BLaER1 treated with 17β-estradiol and CSF1 and Interleukin-3, amounts not matched to agents 10 nM and 100 nM (cell line): Measurements from ENCODE around the gene PRPF31.

Source experiments
- H3K27ac ChIP-seq, 11 experiments: shearing (Covaris generic); formaldehyde crosslinking; 2 replicates each; pipeline ENCODE4 v1.8.1; 2022
- H3K27me3 ChIP-seq, 11 experiments: shearing (Covaris generic); formaldehyde crosslinking; 2 replicates each; pipeline ENCODE4 v1.8.1; 2022
- H3K36me3 ChIP-seq, 11 experiments: shearing (Covaris generic); formaldehyde crosslinking; 2 replicates each; pipeline ENCODE4 v1.8.1; 2022
- H3K4me1 ChIP-seq, 10 experiments: shearing (Covaris generic); formaldehyde crosslinking; 2 replicates each; pipeline ENCODE4 v1.8.1; 2022
- H3K4me2 ChIP-seq, 11 experiments: shearing (Covaris generic); formaldehyde crosslinking; 2 replicates each; pipeline ENCODE4 v1.8.1; 2022
- H3K4me3 ChIP-seq, 10 experiments: shearing (Covaris generic); formaldehyde crosslinking; 2 replicates each; pipeline ENCODE4 v1.8.1; 2022
- H3K9ac ChIP-seq, 11 experiments: shearing (Covaris generic); formaldehyde crosslinking; 2 replicates each; pipeline ENCODE4 v1.8.1; 2022
- H3K9me3 ChIP-seq, 11 experiments: shearing (Covaris generic); formaldehyde crosslinking; replicated peaks in 1 of 11; 2 replicates each; pipeline ENCODE4 v1.8.1; 2022
- H4K20me1 ChIP-seq, 11 experiments: shearing (Covaris generic); formaldehyde crosslinking; 2 replicates each; pipeline ENCODE4 v1.8.1; 2022
- Cebpa-rat ChIP-seq, 11 experiments: shearing (Covaris generic); IDR thresholded peaks; 2 replicates each; pipeline ENCODE4 v1.8.1; 2022

Gene PRPF31

GRCh38 chr19:54115109-54116063, at the start of gene PRPF31, which contains the start of gene TFPT:
TSS of gene PRPF31 (plus strand) at chr19:54115754. CDS start at chr19:54118279, 2,525 bp downstream.
TSS of gene TFPT (minus strand) at chr19:54115657. CDS start at chr19:54115269, 388 bp downstream.
- Histone ChIP-seq H3K27ac (peak within 1 kb of the TSS; percentile 82 to 93 (median 91)), H4K20me1 (peaks cover 0 to 71% (median 29%) of the 10 kb centered on the region in 11 experiments; a peak in 15 of 22 replicates), H3K27me3 (no peaks in the 10 kb centered on the region), H3K4me3 (peak within 1 kb of the TSS; percentile 74 to 93 (median 87)), H3K4me2 (peak within 1 kb of the TSS; percentile 89 to 98 (median 95)), H3K9ac (peak within 1 kb of the TSS; percentile 84 to 95 (median 90)), H3K4me1 (peaks cover 20 to 30% (median 24%) of the 10 kb centered on the region in 10 experiments), H3K9me3 (no peaks in the 10 kb centered on the region), H3K36me3 (peaks cover 41 to 68% (median 61%) of the 10 kb centered on the region in 11 experiments)
- no peak for TF ChIP-seq Cebpa-rat (IDR thresholded peaks at IDR 0.05)

GRCh38 chr19:54069470-54069869, 46.1 kb upstream of the PRPF31 start:
- Histone ChIP-seq H4K20me1 (no peaks in the 10 kb centered on the region), H3K4me3 (no peak overlapping the region), H3K9me3 (peaks cover 3 to 15% (median 9%) of the 10 kb centered on the region in 11 experiments; a peak in 17 of 22 replicates), H3K4me2 (no peak overlapping the region), H3K36me3 (no peaks in the 10 kb centered on the region), H3K27me3 (no peaks in the 10 kb centered on the region), H3K27ac (no peak overlapping the region), H3K4me1 (no peaks in the 10 kb centered on the region), H3K9ac (no peak overlapping the region)
- no peak for TF ChIP-seq Cebpa-rat (IDR thresholded peaks at IDR 0.05)

GRCh38 chr19:54073829-54074228, 41.7 kb upstream of the PRPF31 start:
- no peak for TF ChIP-seq Cebpa-rat (IDR thresholded peaks at IDR 0.05)

GRCh38 chr19:54074851-54075250, 40.7 kb upstream of the PRPF31 start:
- TF ChIP-seq Cebpa-rat (IDR thresholded peaks at IDR 0.05) = no peak
- no peaks in the 10 kb centered on the region for H3K27me3 ChIP-seq
- peaks cover 0 to 19% (median 6%) of the 10 kb centered on the region in 10 experiments; a peak in 11 of 20 replicates for H3K4me1 ChIP-seq

More at GRCh38 chr19:54073829-54074228, 41.7 kb upstream of the PRPF31 start:
- Histone ChIP-seq H3K9ac (no peak overlapping the region), H4K20me1 (no peaks in the 10 kb centered on the region), H3K27ac (no peak overlapping the region), H3K4me1 (peaks cover 0 to 19% (median 6%) of the 10 kb centered on the region in 10 experiments; a peak in 11 of 20 replicates), H3K9me3 (peaks cover 3 to 15% (median 9%) of the 10 kb centered on the region in 11 experiments; a peak in 17 of 22 replicates), H3K4me3 (no peak overlapping the region), H3K27me3 (no peaks in the 10 kb centered on the region), H3K36me3 (no peaks in the 10 kb centered on the region), H3K4me2 (no peak overlapping the region)

GRCh38 chr19:54077334-54077733, 38.2 kb upstream of the PRPF31 start:
- Histone ChIP-seq H3K4me2 (peak overlapping the region in 5 of 11 experiments; percentile 39 to 60 (median 57); a peak in 9 of 22 replicates), H3K9ac (no peak overlapping the region; a peak in 2 of 22 replicates), H3K4me1 (peaks cover 0 to 19% (median 6%) of the 10 kb centered on the region in 10 experiments; a peak in 11 of 20 replicates), H3K27ac (peak overlapping the region in 1 of 11 experiments; percentile 34; a peak in 2 of 22 replicates), H3K9me3 (peaks cover 22 to 40% (median 33%) of the 10 kb centered on the region in 11 experiments), H4K20me1 (no peaks in the 10 kb centered on the region), H3K36me3 (peaks cover 0 to 8% (median 0%) of the 10 kb centered on the region in 11 experiments; a peak in 2 of 22 replicates), H3K4me3 (no peak overlapping the region), H3K27me3 (no peaks in the 10 kb centered on the region)
- no peak for TF ChIP-seq Cebpa-rat (IDR thresholded peaks at IDR 0.05)

More at GRCh38 chr19:54074851-54075250, 40.7 kb upstream of the PRPF31 start:
- Histone ChIP-seq H3K4me2 (no peak overlapping the region), H3K27ac (no peak overlapping the region), H4K20me1 (no peaks in the 10 kb centered on the region), H3K9me3 (peaks cover 6 to 18% (median 11%) of the 10 kb centered on the region in 11 experiments; a peak in 20 of 22 replicates), H3K9ac (no peak overlapping the region), H3K36me3 (no peaks in the 10 kb centered on the region), H3K4me3 (no peak overlapping the region)

- H4K20me1 ChIP-seq = no peaks in the 10 kb centered on the region
- TF ChIP-seq Cebpa-rat (IDR thresholded peaks at IDR 0.05) = no peak
- H3K9ac ChIP-seq = no peak within 1 kb of the TSS
- no peak within 1 kb of the TSS for H3K4me2 ChIP-seq
- no peak within 1 kb of the TSS for H3K27ac ChIP-seq
- H3K4me3 ChIP-seq = peak within 1 kb of the TSS in 2 of 10 experiments; percentile 4; a peak in 2 of 20 replicates
- H3K36me3 ChIP-seq = peaks cover 0 to 8% (median 0%) of the 10 kb centered on the region in 11 experiments; a peak in 2 of 22 replicates
- H3K9me3 ChIP-seq = peaks cover 33 to 54% (median 47%) of the 10 kb centered on the region in 11 experiments
- H3K4me1 ChIP-seq = peaks cover 0 to 19% (median 6%) of the 10 kb centered on the region in 10 experiments; a peak in 11 of 20 replicates
- no peaks in the 10 kb centered on the region for H3K27me3 ChIP-seq
Measured at GRCh38 chr19:54081032-54081431, 34.5 kb upstream of the PRPF31 start, which contains the start of gene TARM1. TSS of gene TARM1 (minus strand) at chr19:54081365. CDS start at chr19:54081340, 25 bp downstream.

- Histone ChIP-seq H3K4me1 (no peaks in the 10 kb centered on the region), H3K4me3 (no peak overlapping the region), H3K9me3 (peaks cover 31 to 49% (median 43%) of the 10 kb centered on the region in 11 experiments), H4K20me1 (no peaks in the 10 kb centered on the region), H3K4me2 (no peak overlapping the region), H3K27ac (no peak overlapping the region), H3K27me3 (no peaks in the 10 kb centered on the region), H3K36me3 (peaks cover 0 to 8% (median 0%) of the 10 kb centered on the region in 11 experiments; a peak in 2 of 22 replicates), H3K9ac (no peak overlapping the region)
- TF ChIP-seq Cebpa-rat (IDR thresholded peaks at IDR 0.05) = no peak
Measured at GRCh38 chr19:54084410-54084809, 31.1 kb upstream of the PRPF31 start.

- H3K36me3 ChIP-seq = peaks cover 0 to 27% (median 0%) of the 10 kb centered on the region in 11 experiments; a peak in 8 of 22 replicates
- no peak overlapping the region for H3K27ac ChIP-seq
- peaks cover 13 to 26% (median 17%) of the 10 kb centered on the region in 11 experiments; a peak in 21 of 22 replicates for H3K9me3 ChIP-seq
- peak overlapping the region in 2 of 10 experiments; percentile 0 to 31; a peak in 2 of 20 replicates for H3K4me3 ChIP-seq
- H3K4me1 ChIP-seq = peaks cover 23 to 55% (median 41%) of the 10 kb centered on the region in 10 experiments
- no peak for TF ChIP-seq Cebpa-rat (IDR thresholded peaks at IDR 0.05)
- H4K20me1 ChIP-seq = peaks cover 0 to 39% (median 2%) of the 10 kb centered on the region in 11 experiments; a peak in 6 of 22 replicates
- H3K27me3 ChIP-seq = peaks cover 34 to 52% (median 44%) of the 10 kb centered on the region in 11 experiments
- H3K9ac ChIP-seq = no peak overlapping the region
- peak overlapping the region; percentile 73 to 99 (median 85); a peak in 21 of 22 replicates for H3K4me2 ChIP-seq
Measured at GRCh38 chr19:54094426-54095000, 21.0 kb upstream of the PRPF31 start.
